Osteoblast (primary cell): ENCODE results near the gene PPRC1. TPM values are rescaled to one million over a fixed set of nuclear protein-coding genes. Genes with fewer than 3 reads are reported as not detected.
A peak's percentile ranks its signal among the peaks of the same experiment; 100 is the strongest.

Experiments
- DNase-seq: peaks from one replicate; pipeline ENCODE4 v3.0.0; 2011; ENCODE audit warnings: low spot score, mixed read lengths; ENCODE audit not compliant: insufficient read length; ENCODE audit errors: missing footprints
- H2AFZ ChIP-seq: 2 replicates; pipeline ENCODE4 v1.6.0; 2011; ENCODE audit warnings: mild to moderate bottlenecking, low read length
- H3K27ac ChIP-seq: 2 replicates; pipeline ENCODE4 v1.5.1; 2011; ENCODE audit warnings: mild to moderate bottlenecking, low read depth, low read length, moderate library complexity
- H3K27me3 ChIP-seq: 2 replicates; pipeline ENCODE4 v1.6.0; 2012; ENCODE audit warnings: mild to moderate bottlenecking, control low read depth, inconsistent platforms, low read length, moderate library complexity; ENCODE audit not compliant: insufficient read depth
- H3K36me3 ChIP-seq: 2 replicates; pipeline ENCODE4 v1.5.1; 2011; ENCODE audit warnings: mild to moderate bottlenecking, low read length, control low read depth, moderate library complexity; ENCODE audit not compliant: insufficient read depth
- H3K4me1 ChIP-seq: 2 replicates; pipeline ENCODE4 v1.5.1; 2011; ENCODE audit warnings: mild to moderate bottlenecking, low read length, control low read depth, moderate library complexity; ENCODE audit not compliant: insufficient read depth
- H3K4me2 ChIP-seq: 2 replicates; pipeline ENCODE4 v1.6.0; 2011; ENCODE audit warnings: mild to moderate bottlenecking, low read length; ENCODE audit not compliant: insufficient read depth
- H3K4me3 ChIP-seq: fragments of 200-600 bp; sonication (generic); 3 replicates; pipeline ENCODE4 v1.5.1; 2012; ENCODE audit warnings: mild to moderate bottlenecking, low read length, inconsistent platforms; ENCODE audit not compliant: insufficient read depth
- H3K79me2 ChIP-seq: 2 replicates; pipeline ENCODE4 v1.6.0; 2012; ENCODE audit warnings: mild to moderate bottlenecking, low read length, control low read depth, inconsistent platforms; ENCODE audit not compliant: insufficient read depth
- H3K9me3 ChIP-seq: 2 replicates; pipeline ENCODE4 v1.5.1; 2011; ENCODE audit warnings: low read depth, low read length, control low read depth
- H4K20me1 ChIP-seq: 2 replicates; pipeline ENCODE4 v1.6.0; 2012; ENCODE audit warnings: mild to moderate bottlenecking, low read length, control low read depth; ENCODE audit not compliant: insufficient read depth
- CTCF ChIP-seq: IDR thresholded peaks from 2 replicates; pipeline ENCODE4 v1.5.1; 2011; ENCODE audit warnings: mild to moderate bottlenecking, low read depth, low read length, moderate library complexity; ENCODE audit errors: extremely low read depth
- total RNA-seq: library from RNA; depleted of rRNA; stranded (reverse); fragments of >200 nt; gene quantifications from 2 replicates; pipeline ENCODE4 v1.2.3, GENCODE V29; 2012

The PPRC1 gene
- total RNA-seq, 1 donor, result 17.7 TPM

GRCh38 chr10:102112210-102112817 lies 20.5 kb upstream of the PPRC1 start:
- H3K9me3 ChIP-seq, result no peaks in the 10 kb centered on the region
- H3K4me2 ChIP-seq, result peak overlapping the region; percentile 97
- H2AFZ ChIP-seq, result no peak overlapping the region
- peaks cover 56% of the 10 kb centered on the region for H4K20me1 ChIP-seq
- peak; percentile 46 for DNase-seq
- H3K4me1 ChIP-seq, result peaks cover 36% of the 10 kb centered on the region
- H3K79me2 ChIP-seq, result peaks cover 68% of the 10 kb centered on the region
- peaks cover 42% of the 10 kb centered on the region for H3K36me3 ChIP-seq
- no peak for TF ChIP-seq CTCF
- no peaks in the 10 kb centered on the region for H3K27me3 ChIP-seq
- no peak overlapping the region for H3K27ac ChIP-seq
- H3K4me3 ChIP-seq, result no peak overlapping the region

- peak; percentile 53 for DNase-seq
- no peak for TF ChIP-seq CTCF
- Histone ChIP-seq H3K27me3 (no peaks in the 10 kb centered on the region), H3K36me3 (peaks cover 32% of the 10 kb centered on the region), H3K4me2 (peak overlapping the region; percentile 97), H3K79me2 (peaks cover 78% of the 10 kb centered on the region), H3K9me3 (no peaks in the 10 kb centered on the region), H3K27ac (peak overlapping the region; percentile 73), H3K4me3 (peak overlapping the region; percentile 88), H3K4me1 (peaks cover 47% of the 10 kb centered on the region), H2AFZ (no peak overlapping the region), H4K20me1 (peaks cover 56% of the 10 kb centered on the region)
These were observed 19.4 kb upstream of the PPRC1 start for GRCh38 chr10:102113261-102113955.

- peaks cover 84% of the 10 kb centered on the region for H3K79me2 ChIP-seq
- peak overlapping the region; percentile 97 for H3K4me2 ChIP-seq
- H4K20me1 ChIP-seq, result peaks cover 50% of the 10 kb centered on the region
- H2AFZ ChIP-seq, result peak overlapping the region; percentile 56
- peak; percentile 92 for DNase-seq
- peak overlapping the region; percentile 73 for H3K27ac ChIP-seq
- peak overlapping the region; percentile 88 for H3K4me3 ChIP-seq
- peaks cover 55% of the 10 kb centered on the region for H3K4me1 ChIP-seq
- H3K36me3 ChIP-seq, result peaks cover 24% of the 10 kb centered on the region
- no peaks in the 10 kb centered on the region for H3K27me3 ChIP-seq
- TF ChIP-seq CTCF, result no peak
- no peaks in the 10 kb centered on the region for H3K9me3 ChIP-seq
These were observed 18.6 kb upstream of the PPRC1 start for GRCh38 chr10:102113956-102114857.
